Colonic mucosa (tissue), 4 donors: ENCODE results near the gene ZNF221. TPM values are rescaled to one million over a fixed set of nuclear protein-coding genes. Genes with fewer than 3 reads are reported as not detected.

Source experiments
- DNase-seq: peaks from one replicate; pipeline ENCODE4 v3.0.0-alpha.2; 2020
- H3K27ac ChIP-seq: fragments of 200-600 bp; one replicate; pipeline ENCODE4 v1.8.0; 2021
- H3K27me3 ChIP-seq: fragments of 200-600 bp; one replicate; pipeline ENCODE4 v1.8.0; 2021
- H3K36me3 ChIP-seq: fragments of 200-600 bp; one replicate; pipeline ENCODE4 v1.8.0; 2021
- H3K4me1 ChIP-seq: fragments of 200-600 bp; one replicate; pipeline ENCODE4 v1.8.0; 2021; ENCODE audit warnings: mild to moderate bottlenecking
- H3K4me3 ChIP-seq: fragments of 200-600 bp; one replicate; pipeline ENCODE4 v1.8.0; 2021
- H3K9ac ChIP-seq, 2 donors: one replicate each; pipeline ENCODE4 v1.7.0; 2013; ENCODE audit warnings: control low read depth in 2 of 2, low read depth in 2 of 2, low read length in 2 of 2
- H3K9me3 ChIP-seq: fragments of 200-600 bp; one replicate; pipeline ENCODE4 v1.8.0; 2021
- CTCF ChIP-seq: fragments of 200-600 bp; IDR thresholded peaks from one replicate; pipeline ENCODE4 v1.8.0; 2022; ENCODE audit warnings: antibody characterized with exemption, mild to moderate bottlenecking
- intact Hi-C: fragments of 100-400 bp; cut with DNase I; formaldehyde crosslinking; loops from one replicate; pipeline ENCODE4 v1.14.1; 2022
- total RNA-seq, 2 donors: library from RNA; stranded (reverse); fragmentation: NEBNext Ultra II Directional in 1 of 2; extraction: Animal tissue kit (Norgen Biotek cat#: 25700) in 1 of 2; gene quantifications; one replicate each; pipeline ENCODE4 v1.2.1, GENCODE V29; 2021
- donor health status: healthy.
- donor health status: DM: no; HTN: no; CAD: no.
- donor health status: DM: no; HTN: no; CAD: no.

Gene ZNF221
- total RNA-seq, 2 donors from 2014 or later, result 2.0 to 2.1 TPM

- DNase-seq, result no peak
- H3K9me3 ChIP-seq, result no peaks in the 10 kb centered on the region
- peak overlapping the region; percentile 69 for H3K4me3 ChIP-seq
- H3K36me3 ChIP-seq, result peaks cover 5% of the 10 kb centered on the region
- intact Hi-C loops, result no loop called here
- H3K4me1 ChIP-seq, result no peaks in the 10 kb centered on the region
- no peak for TF ChIP-seq CTCF
- H3K27me3 ChIP-seq, result no peaks in the 10 kb centered on the region
- H3K27ac ChIP-seq, result peak overlapping the region; percentile 82
- H3K9ac ChIP-seq, result peak overlapping the region; percentile 79 to 82
Observed at GRCh38 chr19:43934055-43934984, 16.7 kb upstream of the ZNF221 start.

GRCh38 chr19:43934985-43935708, 15.9 kb upstream of the ZNF221 start, which contains the start of gene ZNF45:
Gene ZNF45, minus strand, starts transcription at chr19:43935282. Its CDS starts 13,097 bp downstream, at chr19:43922185.
- TF ChIP-seq CTCF, result no peak
- H3K4me3 ChIP-seq, result peak within 1 kb of the TSS; percentile 69

GRCh38 chr19:43936188-43936587, 14.8 kb upstream of the ZNF221 start:
- H3K4me1 ChIP-seq, result no peaks in the 10 kb centered on the region
- no peaks in the 10 kb centered on the region for H3K9me3 ChIP-seq
- TF ChIP-seq CTCF, result no peak
- no peaks in the 10 kb centered on the region for H3K36me3 ChIP-seq
- no peaks in the 10 kb centered on the region for H3K27me3 ChIP-seq
- DNase-seq, result peak; percentile 35
- intact Hi-C loops, result no loop called here
- H3K9ac ChIP-seq, result no peak overlapping the region
- H3K4me3 ChIP-seq, result no peak overlapping the region
- no peak overlapping the region for H3K27ac ChIP-seq

More at GRCh38 chr19:43934985-43935708, 15.9 kb upstream of the ZNF221 start, which contains the start of gene ZNF45:
- Histone ChIP-seq H3K9me3 (no peaks in the 10 kb centered on the region), H3K9ac (peak within 1 kb of the TSS; percentile 79 to 82), H3K27ac (peak within 1 kb of the TSS; percentile 82), H3K4me1 (no peaks in the 10 kb centered on the region), H3K36me3 (peaks cover 5% of the 10 kb centered on the region), H3K27me3 (no peaks in the 10 kb centered on the region)
- peak; percentile 94 for DNase-seq
- intact Hi-C loops, result no loop called here

GRCh38 chr19:43939557-43940260, 11.3 kb upstream of the ZNF221 start:
- no peaks in the 10 kb centered on the region for H3K4me1 ChIP-seq
- TF ChIP-seq CTCF, result no peak
- no peak overlapping the region for H3K27ac ChIP-seq
- no peaks in the 10 kb centered on the region for H3K27me3 ChIP-seq
- no peaks in the 10 kb centered on the region for H3K36me3 ChIP-seq
- no peaks in the 10 kb centered on the region for H3K9me3 ChIP-seq
- no peak overlapping the region for H3K9ac ChIP-seq
- no peak overlapping the region for H3K4me3 ChIP-seq
- intact Hi-C loops, result no loop called here
- no peak for DNase-seq

- no peak overlapping the region for H3K4me3 ChIP-seq
- intact Hi-C loops, result no loop called here
- no peak overlapping the region for H3K27ac ChIP-seq
Observed at GRCh38 chr19:43940719-43941118, 10.3 kb upstream of the ZNF221 start.

More at GRCh38 chr19:43940719-43941118, 10.3 kb upstream of the ZNF221 start:
- Histone ChIP-seq H3K4me1 (no peaks in the 10 kb centered on the region), H3K36me3 (no peaks in the 10 kb centered on the region), H3K27me3 (no peaks in the 10 kb centered on the region), H3K9me3 (no peaks in the 10 kb centered on the region), H3K9ac (no peak overlapping the region)
- DNase-seq, result no peak
- no peak for TF ChIP-seq CTCF
